GM12801 (cell line): ENCODE data around the gene LACRT.

Experiments
- CTCF ChIP-seq: IDR thresholded peaks from one replicate; pipeline ENCODE4 v1.5.1; 2011; ENCODE audit warnings: control low read depth; ENCODE audit not compliant: insufficient read length; ENCODE audit errors: extremely low read depth

Gene LACRT

GRCh38 chr12:54634795-54635194 is at the start of gene LACRT:
LACRT (minus strand) TSS chr12:54634895; CDS start chr12:54634841, 54 bp downstream.
- no peak for TF ChIP-seq CTCF

- no peak for TF ChIP-seq CTCF
Observed at GRCh38 chr12:54683398-54683797, 48.7 kb upstream of the LACRT start.

- no peak for TF ChIP-seq CTCF
Observed at GRCh38 chr12:54682674-54683073, 48.0 kb upstream of the LACRT start.

GRCh38 chr12:54680374-54680773 is 45.7 kb upstream of the LACRT start:
- no peak for TF ChIP-seq CTCF

- TF ChIP-seq CTCF = no peak
Observed at GRCh38 chr12:54678131-54678530, 43.4 kb upstream of the LACRT start.

- no peak for TF ChIP-seq CTCF
Observed at GRCh38 chr12:54667945-54668344, 33.2 kb upstream of the LACRT start.

- TF ChIP-seq CTCF = no peak
Observed at GRCh38 chr12:54666008-54666407, 31.3 kb upstream of the LACRT start.

GRCh38 chr12:54663603-54664002 is 28.9 kb upstream of the LACRT start:
- TF ChIP-seq CTCF = no peak
